Mucosa of descending colon (tissue), 3 donors: ENCODE measurements around the gene FEM1A. TPM values are rescaled to one million over a fixed set of nuclear protein-coding genes. Genes with fewer than 3 reads are reported as not detected.
A peak's percentile ranks its signal among the peaks of the same experiment; 100 is the strongest.

Source experiments
- ATAC-seq: fragments of 200-7000 bp; cut with Tn5 transposase; one replicate; pipeline ENCODE4 v1.9.1; 2020; ENCODE audit warnings: mild to moderate bottlenecking, moderate library complexity
- DNase-seq, 3 donors: peaks; one replicate each; pipeline ENCODE4 v3.0.0-alpha.2; 2020
- H3K36me3 ChIP-seq: fragments of 200-600 bp; one replicate; pipeline ENCODE4 v1.8.0; 2021; ENCODE audit warnings: low read depth, mild to moderate bottlenecking
- H3K4me1 ChIP-seq: fragments of 200-600 bp; one replicate; pipeline ENCODE4 v1.8.0; 2021; ENCODE audit warnings: low read depth, mild to moderate bottlenecking
- H3K4me3 ChIP-seq: fragments of 200-600 bp; one replicate; pipeline ENCODE4 v1.8.0; 2021; ENCODE audit warnings: mild to moderate bottlenecking
- H3K9me3 ChIP-seq: fragments of 200-600 bp; one replicate; pipeline ENCODE4 v1.8.0; 2021; ENCODE audit warnings: mild to moderate bottlenecking
- CTCF ChIP-seq: fragments of 200-600 bp; IDR thresholded peaks from one replicate; pipeline ENCODE4 v1.8.0; 2022; ENCODE audit warnings: antibody characterized with exemption, mild to moderate bottlenecking
- intact Hi-C, 2 donors: fragments of 100-400 bp; cut with DNase I in 1 of 2; cut with micrococcal nuclease in 1 of 2; formaldehyde crosslinking; loops; one replicate each; pipeline versions ENCODE4 v1.11.0 to v1.11.1; 2022; cut with DNase I, micrococcal nuclease
- total RNA-seq, 3 donors: library from RNA; stranded (reverse); fragmentation: NEBNext Ultra II Directional in 2 of 3; extraction: Animal tissue kit (Norgen Biotek cat#: 25700) in 2 of 3; gene quantifications; one replicate each; pipeline versions ENCODE4 v1.2.1 to v1.2.4, GENCODE V29; 2021 to 2023
- donor health status: DM: no; HTN: no; CAD: no; lungs with moderate emphysema.
- donor health status: DM: no; HTN: no; CAD: no.
- donor health status: DM: no; HTN: yes; CAD: no.

FEM1A gene
- total RNA-seq, 3 donors from 2014 or later: 10.5 to 15.2 (median 11.4) TPM

DNA sequence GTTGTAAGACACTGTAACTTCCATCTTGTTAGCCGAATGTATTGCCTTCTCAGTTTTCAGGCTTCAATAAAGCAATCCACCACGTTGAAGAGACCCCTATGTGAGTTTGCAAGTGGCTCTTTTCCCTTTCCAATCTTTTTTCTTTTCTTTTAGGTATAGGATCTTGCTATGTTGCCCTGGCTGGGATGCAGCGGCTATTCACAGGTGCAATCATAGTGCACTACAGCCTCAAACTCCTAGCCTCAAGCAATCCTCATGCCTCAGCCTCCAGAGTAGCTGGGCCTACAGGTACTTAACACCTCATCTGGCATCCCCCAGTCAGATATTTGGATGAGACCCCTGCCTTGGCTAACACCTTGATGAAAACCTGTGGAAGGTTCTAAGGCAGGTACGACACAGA is 33.5 kb upstream of the FEM1A start:
- H3K4me1 ChIP-seq: peaks cover 14% of the 10 kb centered on the region
- DNase-seq (no peak), ATAC-seq (no peak)
- TF ChIP-seq CTCF: no peak
- H3K36me3 ChIP-seq: no peaks in the 10 kb centered on the region
- H3K4me3 ChIP-seq: no peak overlapping the region
- intact Hi-C loops: no loop called here
- no peaks in the 10 kb centered on the region for H3K9me3 ChIP-seq

GRCh38 chr19:4758659-4759058 is 32.9 kb upstream of the FEM1A start:
- no peak for TF ChIP-seq CTCF
- H3K4me1 ChIP-seq: peaks cover 14% of the 10 kb centered on the region
- H3K9me3 ChIP-seq: no peaks in the 10 kb centered on the region
- DNase-seq (no peak), ATAC-seq (no peak)
- H3K4me3 ChIP-seq: no peak overlapping the region
- intact Hi-C loops: no loop called here
- no peaks in the 10 kb centered on the region for H3K36me3 ChIP-seq

GRCh38 chr19:4759388-4760284 is 31.9 kb upstream of the FEM1A start:
- Histone ChIP-seq H3K4me1 (peaks cover 14% of the 10 kb centered on the region), H3K4me3 (no peak overlapping the region), H3K9me3 (no peaks in the 10 kb centered on the region), H3K36me3 (no peaks in the 10 kb centered on the region)
- DNase-seq: peak; percentile 94
- intact Hi-C loops: no loop called here
- ATAC-seq: peak; percentile 99
- TF ChIP-seq CTCF: no peak

GRCh38 chr19:4760285-4760650 is 31.3 kb upstream of the FEM1A start:
- DNase-seq: no peak
- ATAC-seq: no peak
- Histone ChIP-seq H3K36me3 (no peaks in the 10 kb centered on the region), H3K4me3 (no peak overlapping the region), H3K4me1 (peaks cover 14% of the 10 kb centered on the region), H3K9me3 (no peaks in the 10 kb centered on the region)
- no peak for TF ChIP-seq CTCF
- intact Hi-C loops: no loop called here

DNA sequence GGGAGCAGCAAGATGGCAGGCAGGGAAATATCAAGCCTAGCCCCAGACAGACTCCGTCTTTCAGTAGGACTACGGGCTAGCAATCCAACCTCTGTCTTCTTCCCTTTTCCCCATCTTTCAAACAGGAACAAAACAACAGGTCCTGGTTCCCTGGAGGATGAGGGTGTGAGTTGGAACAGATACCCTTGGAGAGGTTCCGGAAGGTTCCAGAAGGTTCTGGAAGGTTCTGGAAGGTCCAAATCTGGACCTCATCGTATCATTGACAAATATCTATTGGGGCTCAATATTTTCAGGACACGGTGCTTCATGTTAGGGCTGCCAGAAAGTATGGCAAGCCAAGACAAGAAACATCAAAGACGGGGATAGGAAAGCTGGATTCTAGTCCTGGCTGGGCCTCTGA is 28.5 kb upstream of the FEM1A start:
- Histone ChIP-seq H3K4me1 (peaks cover 14% of the 10 kb centered on the region), H3K36me3 (no peaks in the 10 kb centered on the region), H3K9me3 (no peaks in the 10 kb centered on the region), H3K4me3 (no peak overlapping the region)
- no peak for TF ChIP-seq CTCF
- ATAC-seq (no peak), DNase-seq (no peak)
- intact Hi-C loops: no loop called here

DNA sequence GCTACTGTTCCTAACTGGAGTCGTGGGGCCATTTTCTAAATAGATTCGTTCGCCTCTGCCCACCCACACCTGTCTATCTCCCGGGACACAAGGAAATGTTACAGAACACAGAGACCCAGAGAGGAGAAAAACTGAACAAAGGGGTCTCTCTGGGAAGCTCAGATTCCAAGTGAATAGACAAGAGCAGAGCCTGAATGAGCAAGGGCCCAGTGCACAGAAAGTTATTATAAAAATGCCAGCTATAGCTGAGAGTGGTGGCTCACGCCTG is 27.2 kb upstream of the FEM1A start:
- intact Hi-C loops: no loop called here
- ATAC-seq (no peak), DNase-seq (no peak)
- Histone ChIP-seq H3K9me3 (no peaks in the 10 kb centered on the region), H3K4me1 (peaks cover 13% of the 10 kb centered on the region), H3K4me3 (no peak overlapping the region), H3K36me3 (no peaks in the 10 kb centered on the region)
- no peak for TF ChIP-seq CTCF
